CD4-positive, alpha-beta T cell treated with Interleukin-15 for 1 hour (primary cell): ENCODE results near the gene COL7A1.
A peak's percentile ranks its signal among the peaks of the same experiment; 100 is the strongest.

Source experiments
- DNase-seq: peaks from one replicate; pipeline ENCODE4 v3.0.0-alpha.2; 2020

Gene COL7A1

GRCh38 chr3:48617559-48617958 is 22.4 kb upstream of the COL7A1 start:
- no peak for DNase-seq

GRCh38 chr3:48614044-48614443 is 18.9 kb upstream of the COL7A1 start:
- no peak for DNase-seq

- no peak for DNase-seq
Measured at GRCh38 chr3:48612309-48612708, 17.2 kb upstream of the COL7A1 start.

- DNase-seq = peak; percentile 93
Measured at GRCh38 chr3:48609088-48610005, 14.2 kb upstream of the COL7A1 start, which contains the start of gene UQCRC1. UQCRC1 (minus strand) TSS chr3:48609646; CDS start chr3:48609620, 26 bp downstream.

- no peak for DNase-seq
Measured at GRCh38 chr3:48607519-48607918, 12.4 kb upstream of the COL7A1 start.

GRCh38 chr3:48601622-48601994 is 6.5 kb upstream of the COL7A1 start:
- no peak for DNase-seq

GRCh38 chr3:48600711-48601621 is 5.8 kb upstream of the COL7A1 start:
- no peak for DNase-seq

GRCh38 chr3:48599509-48600285 is 4.6 kb upstream of the COL7A1 start:
- no peak for DNase-seq

GRCh38 chr3:48599077-48599501 is 4.0 kb upstream of the COL7A1 start:
- no peak for DNase-seq

GRCh38 chr3:48598323-48599076 is 3.4 kb upstream of the COL7A1 start:
- DNase-seq = no peak

- no peak for DNase-seq
Measured at GRCh38 chr3:48597408-48597800, 2.3 kb upstream of the COL7A1 start.

- no peak for DNase-seq
Measured at GRCh38 chr3:48596676-48597407, 1.7 kb upstream of the COL7A1 start.

- no peak for DNase-seq
Measured at GRCh38 chr3:48596157-48596556, 1.0 kb upstream of the COL7A1 start.

GRCh38 chr3:48595526-48596121 is 495 bp upstream of the COL7A1 start:
- DNase-seq = peak; percentile 29

- DNase-seq = no peak
Measured at GRCh38 chr3:48594417-48595049, 596 bp downstream of the COL7A1 start.

GRCh38 chr3:48593337-48593736 is 1.8 kb downstream of the COL7A1 start:
- DNase-seq = no peak

- no peak for DNase-seq
Measured at GRCh38 chr3:48592519-48593087, 2.5 kb downstream of the COL7A1 start.

- no peak for DNase-seq
Measured at GRCh38 chr3:48591886-48592518, 3.1 kb downstream of the COL7A1 start.

GRCh38 chr3:48591436-48591835 is 3.7 kb downstream of the COL7A1 start:
- DNase-seq = no peak
